Measurements from ENCODE around the gene CTPS1. TPM values are rescaled to one million over a fixed set of nuclear protein-coding genes. Genes with fewer than 3 reads are reported as not detected.

The CTPS1 gene
- polyA plus RNA-seq, 1 donor from 2014 or later = 76.1 TPM

- H3K9me3 ChIP-seq (ENCODE audit: low read length) = no peaks in the 10 kb centered on the region
- no peaks in the 10 kb centered on the region for H3K36me3 ChIP-seq (ENCODE audit: insufficient read depth, low read length)
- H3K79me2 ChIP-seq (replicated peaks; ENCODE audit: insufficient read depth, low read length) = no peaks in the 10 kb centered on the region
- no peak for TF ChIP-seq EP300 (conservative IDR thresholded peaks at IDR 0.05; ENCODE audit: poor library complexity, severe bottlenecking)
- TF ChIP-seq REST (IDR thresholded peaks at IDR 0.05; ENCODE audit: borderline replicate concordance) = no peak
- TF ChIP-seq, protein P1, sequence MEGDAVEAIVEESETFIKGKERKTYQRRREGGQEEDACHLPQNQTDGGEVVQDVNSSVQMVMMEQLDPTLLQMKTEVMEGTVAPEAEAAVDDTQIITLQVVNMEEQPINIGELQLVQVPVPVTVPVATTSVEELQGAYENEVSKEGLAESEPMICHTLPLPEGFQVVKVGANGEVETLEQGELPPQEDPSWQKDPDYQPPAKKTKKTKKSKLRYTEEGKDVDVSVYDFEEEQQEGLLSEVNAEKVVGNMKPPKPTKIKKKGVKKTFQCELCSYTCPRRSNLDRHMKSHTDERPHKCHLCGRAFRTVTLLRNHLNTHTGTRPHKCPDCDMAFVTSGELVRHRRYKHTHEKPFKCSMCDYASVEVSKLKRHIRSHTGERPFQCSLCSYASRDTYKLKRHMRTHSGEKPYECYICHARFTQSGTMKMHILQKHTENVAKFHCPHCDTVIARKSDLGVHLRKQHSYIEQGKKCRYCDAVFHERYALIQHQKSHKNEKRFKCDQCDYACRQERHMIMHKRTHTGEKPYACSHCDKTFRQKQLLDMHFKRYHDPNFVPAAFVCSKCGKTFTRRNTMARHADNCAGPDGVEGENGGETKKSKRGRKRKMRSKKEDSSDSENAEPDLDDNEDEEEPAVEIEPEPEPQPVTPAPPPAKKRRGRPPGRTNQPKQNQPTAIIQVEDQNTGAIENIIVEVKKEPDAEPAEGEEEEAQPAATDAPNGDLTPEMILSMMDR (IDR thresholded peaks at IDR 0.05; ENCODE audit: poor library complexity, severe bottlenecking) = no peak
- TF ChIP-seq EZH2 (IDR thresholded peaks at IDR 0.05; ENCODE audit: borderline replicate concordance, insufficient read depth, low read length, poor library complexity, severe bottlenecking) = no peak
- TF ChIP-seq TAF1 (IDR thresholded peaks at IDR 0.05; ENCODE audit: low read depth) = no peak
- TF ChIP-seq SMC3 (conservative IDR thresholded peaks at IDR 0.05; ENCODE audit: poor library complexity) = no peak
- no peak for TF ChIP-seq MXI1 (conservative IDR thresholded peaks at IDR 0.05; ENCODE audit: poor library complexity, severe bottlenecking)
- TF ChIP-seq POLR2AphosphoS5 (IDR thresholded peaks at IDR 0.05) = no peak
- TF ChIP-seq RAD21 (conservative IDR thresholded peaks at IDR 0.05) = no peak
- no peak overlapping the region for H3K27ac ChIP-seq (ENCODE audit: low read length)
- no peaks in the 10 kb centered on the region for H3F3A ChIP-seq (ENCODE audit: insufficient read depth, low read length, poor library complexity, severe bottlenecking)
- no peak overlapping the region for H3K4me2 ChIP-seq (ENCODE audit: low read length)
- H3K4me3 ChIP-seq (ENCODE audit: low read length) = no peak overlapping the region
- no peak overlapping the region for H3K9ac ChIP-seq (ENCODE audit: low read length)
- H3K9me2 ChIP-seq (ENCODE audit: insufficient read depth, low read length) = no peaks in the 10 kb centered on the region
- no peak overlapping the region for H2AFZ ChIP-seq (ENCODE audit: low read depth, low read length)
- H4K20me1 ChIP-seq (ENCODE audit: insufficient read depth) = no peaks in the 10 kb centered on the region
- H3K27me3 ChIP-seq (ENCODE audit: insufficient read depth, low read depth, low read length) = no peaks in the 10 kb centered on the region
These were observed 49.1 kb upstream of the CTPS1 start for GRCh38 chr1:40930174-40930964.

- Histone ChIP-seq H3K27me3 (ENCODE audit: insufficient read depth, low read depth, low read length) (no peaks in the 10 kb centered on the region), H3K9me2 (ENCODE audit: insufficient read depth, low read length) (no peaks in the 10 kb centered on the region), H3K4me3 (ENCODE audit: low read length) (no peak overlapping the region), H3K9me3 (ENCODE audit: low read length) (no peaks in the 10 kb centered on the region), H3K27ac (ENCODE audit: low read length) (no peak overlapping the region), H2AFZ (ENCODE audit: low read depth, low read length) (no peak overlapping the region), H3K79me2 (replicated peaks; ENCODE audit: insufficient read depth, low read length) (no peaks in the 10 kb centered on the region), H3K4me2 (ENCODE audit: low read length) (no peak overlapping the region), H3F3A (ENCODE audit: insufficient read depth, low read length, poor library complexity, severe bottlenecking) (no peaks in the 10 kb centered on the region), H3K9ac (ENCODE audit: low read length) (no peak overlapping the region), H4K20me1 (ENCODE audit: insufficient read depth) (no peaks in the 10 kb centered on the region), H3K36me3 (ENCODE audit: insufficient read depth, low read length) (no peaks in the 10 kb centered on the region)
- no peak for TF ChIP-seq SMC3 (conservative IDR thresholded peaks at IDR 0.05; ENCODE audit: poor library complexity)
- TF ChIP-seq RAD21 (conservative IDR thresholded peaks at IDR 0.05) = no peak
- TF ChIP-seq, protein P1 (IDR thresholded peaks at IDR 0.05; ENCODE audit: poor library complexity, severe bottlenecking) = no peak
- TF ChIP-seq TAF1 (IDR thresholded peaks at IDR 0.05; ENCODE audit: low read depth) = no peak
- TF ChIP-seq EP300 (conservative IDR thresholded peaks at IDR 0.05; ENCODE audit: poor library complexity, severe bottlenecking) = no peak
- no peak for TF ChIP-seq POLR2AphosphoS5 (IDR thresholded peaks at IDR 0.05)
- no peak for TF ChIP-seq REST (IDR thresholded peaks at IDR 0.05; ENCODE audit: borderline replicate concordance)
- TF ChIP-seq EZH2 (IDR thresholded peaks at IDR 0.05; ENCODE audit: borderline replicate concordance, insufficient read depth, low read length, poor library complexity, severe bottlenecking) = no peak
- TF ChIP-seq MXI1 (conservative IDR thresholded peaks at IDR 0.05; ENCODE audit: poor library complexity, severe bottlenecking) = no peak
These were observed 47.9 kb upstream of the CTPS1 start for GRCh38 chr1:40931601-40932000.
